ENCODE measurements around the gene SYP.
"Not testable (repeated sequence)": the region's sequence is repeated elsewhere in the genome, so short reads cannot be mapped to it uniquely, and the experiment has no call there.

The SYP gene

GRCh38 chrX:49165901-49166881 lies 33.8 kb downstream of the SYP start:
- DNase-seq = peak; percentile 63

GRCh38 chrX:49164589-49165360 lies 35.2 kb downstream of the SYP start:
- DNase-seq = no peak

GRCh38 chrX:49163555-49164419 lies 36.2 kb downstream of the SYP start:
- DNase-seq = peak; percentile 55

DNA sequence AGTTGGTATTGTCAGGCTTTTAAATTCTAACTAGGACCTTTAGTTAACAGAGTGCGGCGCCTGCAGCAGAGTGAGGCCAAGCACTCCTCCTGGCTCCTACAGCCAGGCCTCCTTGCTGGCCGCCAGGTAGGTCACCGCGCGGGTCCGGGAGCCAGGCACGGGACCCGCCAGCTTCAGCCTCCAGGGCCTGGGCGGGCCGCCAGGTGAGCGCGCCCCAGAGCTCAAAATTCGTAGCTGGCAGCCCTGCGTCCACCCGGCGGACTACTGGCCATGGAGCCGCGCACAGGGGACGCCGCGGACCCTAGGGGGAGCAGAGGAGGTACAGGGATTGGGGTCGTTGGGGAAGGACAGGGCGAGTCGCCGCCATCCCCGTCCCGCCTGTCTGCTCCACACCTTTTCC lies 37.4 kb downstream of the SYP start, which contains the start of gene MAGIX:
Gene MAGIX, plus strand, starts transcription at position 139 of the 400 bp plus-strand sequence. Its CDS starts 132 bp downstream, at position 271.
- DNase-seq = no peak

GRCh38 chrX:49161632-49162031 lies 38.4 kb downstream of the SYP start:
- no peak for DNase-seq

DNA sequence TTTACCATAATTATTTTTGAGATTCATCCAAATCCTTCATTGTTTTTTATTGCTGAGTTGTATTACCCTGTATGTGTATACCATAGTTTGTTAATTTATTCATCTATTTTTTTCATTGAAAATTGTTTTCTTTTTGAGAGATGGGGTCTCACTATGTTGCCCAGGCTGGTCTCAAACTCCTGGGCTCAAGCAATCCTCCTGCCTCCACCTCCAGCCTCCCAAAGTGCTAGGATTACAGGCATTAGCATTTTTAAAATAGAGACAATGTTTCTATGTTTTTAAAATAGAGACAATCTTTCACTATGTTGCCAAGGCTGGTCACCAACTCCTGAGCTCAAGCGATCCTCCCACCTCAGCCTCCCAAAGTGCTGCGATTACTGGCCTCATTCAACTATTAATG lies 39.1 kb downstream of the SYP start:
- no peak for DNase-seq

GRCh38 chrX:49157194-49157593 lies 42.8 kb downstream of the SYP start:
- no peak for DNase-seq

DNA sequence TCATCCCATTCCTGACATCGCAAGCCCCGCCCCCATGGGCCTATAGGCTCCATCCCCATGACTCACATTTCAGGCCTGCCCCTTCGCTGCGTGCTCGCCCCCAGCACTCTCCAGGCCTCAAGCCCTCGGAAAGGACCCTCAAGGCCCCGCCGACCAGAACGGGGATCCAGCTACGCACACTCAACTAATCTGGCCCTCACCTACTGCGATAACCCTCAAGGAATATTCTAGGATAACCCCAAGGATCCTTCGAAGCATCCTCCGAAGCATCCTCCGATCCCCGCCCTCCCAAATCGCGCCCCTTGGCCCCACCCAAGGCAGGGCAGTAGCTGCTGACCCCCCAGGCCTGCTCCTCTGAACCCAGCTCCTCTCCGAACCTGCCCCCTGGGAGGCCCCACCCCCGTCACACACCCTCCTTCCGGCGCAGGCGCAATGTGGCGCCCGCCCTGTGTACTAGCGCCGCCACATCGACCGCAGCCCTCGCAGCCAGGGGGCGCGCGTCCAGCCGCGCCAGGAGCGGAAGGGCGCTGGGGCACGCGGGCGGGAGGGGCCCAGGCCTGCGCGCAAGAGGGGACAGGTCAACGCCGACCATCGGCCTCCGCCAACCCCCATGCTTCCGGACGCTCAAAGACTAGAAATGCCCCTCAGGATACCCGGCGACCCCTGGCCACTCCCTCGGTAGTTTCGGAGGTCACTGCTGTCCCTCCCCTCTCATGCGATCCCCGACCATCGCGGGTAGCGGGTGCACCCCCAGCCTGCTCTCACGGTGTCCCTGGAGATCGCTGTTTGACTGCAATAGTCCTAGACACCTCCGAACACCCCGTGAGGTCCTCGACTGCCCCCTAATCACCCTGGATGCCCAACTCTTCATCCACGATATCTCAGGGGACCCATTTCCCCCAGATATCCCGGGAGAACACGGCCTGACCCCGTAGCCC lies 43.8 kb downstream of the SYP start:
- peak; percentile 77 for DNase-seq

GRCh38 chrX:49155243-49155899 lies 44.6 kb downstream of the SYP start:
- peak; percentile 50 for DNase-seq

DNA sequence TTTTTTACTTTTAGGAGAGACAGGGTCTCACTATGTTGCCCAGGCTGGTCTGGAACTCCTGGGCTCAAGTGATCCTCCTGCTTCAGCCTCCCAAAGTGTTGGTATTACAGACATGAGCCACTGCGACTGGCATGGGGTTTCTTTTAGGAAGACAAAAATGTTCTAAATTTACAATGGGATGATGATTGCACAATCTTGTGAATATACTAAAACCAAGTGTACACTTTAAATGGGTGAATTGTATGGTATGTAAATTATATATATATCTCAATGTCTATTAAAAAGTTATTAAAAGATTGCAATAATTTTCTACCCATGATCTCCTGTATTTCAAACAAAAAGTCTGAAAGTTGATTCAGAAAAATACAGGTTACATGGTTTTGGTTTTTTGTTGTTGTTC lies 46.5 kb downstream of the SYP start:
- DNase-seq = no peak

DNA sequence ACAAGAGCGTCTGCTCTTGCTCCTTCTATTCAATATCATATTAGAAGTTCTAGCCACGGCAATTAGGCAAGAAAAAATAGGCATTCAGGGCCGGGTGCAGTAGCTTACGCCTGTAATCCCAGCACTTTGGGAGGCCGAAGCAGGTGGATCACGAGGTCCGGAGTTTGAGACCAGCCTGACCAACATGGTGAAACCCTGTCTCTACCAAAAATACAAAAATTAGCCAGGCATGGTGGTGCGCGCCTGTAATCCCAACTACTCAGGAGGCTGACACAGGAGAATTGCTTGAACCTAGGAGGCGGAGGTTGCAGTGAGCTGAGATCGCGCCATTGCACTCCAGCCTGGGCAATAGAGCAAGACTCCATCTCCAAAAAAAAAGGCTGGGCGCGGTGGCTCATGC lies 50.7 kb downstream of the SYP start:
- not testable (repeated sequence) for DNase-seq

DNA sequence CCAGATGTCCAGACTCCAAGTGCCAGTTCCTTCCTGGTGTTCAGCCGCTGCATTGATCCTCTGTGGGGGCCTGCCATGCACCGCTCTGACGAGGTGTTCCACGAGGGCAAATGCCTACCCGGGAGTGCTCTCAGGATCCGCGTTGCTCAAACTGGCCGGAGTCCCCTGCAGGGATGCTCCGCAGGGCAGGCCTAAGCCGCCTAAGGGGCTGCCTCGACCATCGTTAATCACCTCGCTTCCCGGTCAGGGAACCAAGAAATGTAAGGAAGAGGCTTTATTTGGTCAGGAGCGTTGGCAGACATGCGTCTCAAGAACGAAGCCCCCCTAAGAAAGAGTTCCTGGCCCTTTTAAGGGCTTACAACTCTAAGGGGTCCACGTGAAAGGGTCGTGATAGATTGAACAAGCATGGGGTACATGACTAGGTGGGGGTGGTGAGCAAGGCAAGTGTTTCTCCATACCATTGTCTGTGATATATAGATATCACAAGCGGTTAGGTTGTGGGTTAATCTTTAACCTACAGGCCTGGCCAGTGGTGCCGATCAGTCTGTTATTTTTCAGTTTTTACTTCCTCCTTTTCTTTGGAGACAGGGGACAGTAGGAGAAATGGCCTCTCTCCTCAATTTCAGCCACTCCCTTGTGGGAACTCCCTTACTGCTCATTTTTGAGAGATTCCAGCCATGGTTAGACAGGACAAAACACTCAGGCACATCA lies 51.4 kb downstream of the SYP start:
- not testable (repeated sequence) for DNase-seq

GRCh38 chrX:49147936-49148335 lies 52.1 kb downstream of the SYP start:
- DNase-seq = no peak

GRCh38 chrX:49147282-49147681 lies 52.7 kb downstream of the SYP start:
- no peak for DNase-seq

- not testable (repeated sequence) for DNase-seq
Observed at GRCh38 chrX:49143154-49143553, 56.8 kb downstream of the SYP start.

DNA sequence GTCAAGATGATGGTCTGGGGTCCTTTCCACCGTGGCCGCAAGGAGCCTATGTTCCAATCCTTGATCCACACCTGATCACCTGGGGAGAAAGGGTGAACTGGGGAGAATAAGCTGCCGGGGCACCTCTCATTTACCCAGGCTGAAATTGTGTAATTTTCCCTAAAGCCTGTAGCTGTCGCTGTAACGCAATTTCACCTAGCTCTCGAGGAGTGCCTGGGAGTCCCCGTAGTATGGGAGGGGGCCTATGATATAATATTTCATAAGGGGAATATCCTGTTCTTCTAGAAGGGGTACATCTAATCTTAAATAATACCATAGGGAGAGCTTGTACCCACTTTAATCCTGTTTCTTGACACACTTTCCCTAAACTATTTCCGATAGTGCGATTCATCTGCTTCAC lies 57.7 kb downstream of the SYP start:
- not testable (repeated sequence) for DNase-seq

- DNase-seq = no peak
Observed at GRCh38 chrX:49139713-49140112, 60.3 kb downstream of the SYP start.
